T47D (cell line): ENCODE measurements around the gene CDH5.

Source experiments
- DNase-seq, 2 experiments: peaks; one replicate each; pipeline versions ENCODE4 v3.0.0 to v3.0.0-alpha.2; 2011 to 2012; ENCODE audit warnings: low read depth in 1 of 2, low spot score in 1 of 2
- JUND ChIP-seq: IDR thresholded peaks from 2 replicates; pipeline ENCODE4 v1.6.1; 2012; ENCODE audit warnings: low read depth
- in situ Hi-C: cut with HindIII; loops from 2 replicates; pipeline ENCODE4 v1.10.0; 2016; ENCODE audit warnings: low sequenced_read_pairs, low pct_unique_long_range_greater_than_20kb

CDH5 gene

GRCh38 chr16:66359811-66360608 lies 6.5 kb upstream of the CDH5 start:
- DNase-seq: no peak
- no peak for TF ChIP-seq JUND
- in situ Hi-C loops: no loop called here

- no peak for TF ChIP-seq JUND
- in situ Hi-C loops: no loop called here
- no peak for DNase-seq
Measured at GRCh38 chr16:66360624-66361324, 5.7 kb upstream of the CDH5 start.

GRCh38 chr16:66361604-66362135 lies 4.8 kb upstream of the CDH5 start:
- no peak for DNase-seq
- TF ChIP-seq JUND: no peak
- in situ Hi-C loops: no loop called here

GRCh38 chr16:66363211-66363777 lies 3.2 kb upstream of the CDH5 start:
- TF ChIP-seq JUND: no peak
- in situ Hi-C loops: no loop called here
- no peak for DNase-seq

GRCh38 chr16:66364117-66364958 lies 2.2 kb upstream of the CDH5 start:
- in situ Hi-C loops: no loop called here
- no peak for TF ChIP-seq JUND
- DNase-seq: peak; percentile 19 to 79

GRCh38 chr16:66364959-66365306 lies 1.6 kb upstream of the CDH5 start:
- DNase-seq: peak in 1 of 2 experiments; percentile 60
- no peak for TF ChIP-seq JUND
- in situ Hi-C loops: no loop called here

GRCh38 chr16:66365651-66366050 lies 840 bp upstream of the CDH5 start:
- no peak for TF ChIP-seq JUND
- no peak for DNase-seq
- in situ Hi-C loops: no loop called here

- DNase-seq: no peak
- no peak for TF ChIP-seq JUND
- in situ Hi-C loops: no loop called here
Measured at GRCh38 chr16:66367968-66368891, 1.7 kb downstream of the CDH5 start.

GRCh38 chr16:66369055-66369592 lies 2.6 kb downstream of the CDH5 start:
- TF ChIP-seq JUND: no peak
- no peak for DNase-seq
- in situ Hi-C loops: no loop called here

- no peak for DNase-seq
- in situ Hi-C loops: no loop called here
- TF ChIP-seq JUND: no peak
Measured at GRCh38 chr16:66370786-66371684, 4.5 kb downstream of the CDH5 start.
